Naive thymus-derived CD8-positive, alpha-beta T cell (primary cell): ENCODE data around the gene DNAH11. TPM values are rescaled to one million over a fixed set of nuclear protein-coding genes. Genes with fewer than 3 reads are reported as not detected.
"Not testable (repeated sequence)": the region's sequence is repeated elsewhere in the genome, so short reads cannot be mapped to it uniquely, and the experiment has no call there.

Experiments used
- ATAC-seq, 2 donors: fragments of 150-1000 bp; cut with Tn5 transposase in 1 of 2; sonication (Bioruptor Pico), chemical (Tn5 transposase) in 1 of 2; 1 replicate in 1 of 2; 2 replicates in 1 of 2; pipeline ENCODE4 v1.10.0; 2021; ENCODE audit warnings: mild to moderate bottlenecking in 2 of 2, moderate library complexity in 2 of 2
- POLR2A ChIA-PET: fragments of 350-600 bp; sonication (Branson Sonifier 250); formaldehyde crosslinking; loops from one replicate; lab custom pipeline; 2021; ENCODE audit warnings: antibody characterized with exemption; lab: Charles Lee
- DNase-seq, 10 donors: peaks; one replicate each; pipeline versions ENCODE4 v3.0.0 to v3.0.0-alpha.2; 2020 to 2022
- H3K27ac Mint-ChIP-seq, 10 donors: one replicate each; pipeline ENCODE4 v1.8.0; 2020 to 2022; ENCODE audit warnings: mild to moderate bottlenecking in 10 of 10, mixed read lengths in 10 of 10, moderate library complexity in 4 of 10, inconsistent platforms in 1 of 10
- H3K27me3 Mint-ChIP-seq, 5 donors: one replicate each; pipeline ENCODE4 v1.8.0; 2021 to 2022; ENCODE audit warnings: mixed read lengths in 5 of 5
- H3K36me3 Mint-ChIP-seq, 3 donors: one replicate each; pipeline ENCODE4 v1.8.0; 2020 to 2022; ENCODE audit warnings: mixed read lengths in 3 of 3, mild to moderate bottlenecking in 2 of 3, inconsistent platforms in 1 of 3
- H3K4me1 Mint-ChIP-seq, 4 donors: one replicate each; pipeline ENCODE4 v1.8.0; 2021 to 2022; ENCODE audit warnings: mixed read lengths in 4 of 4
- H3K4me3 Mint-ChIP-seq, 10 donors: one replicate each; pipeline ENCODE4 v1.8.0; 2020 to 2022; ENCODE audit warnings: mild to moderate bottlenecking in 10 of 10, mixed read lengths in 10 of 10, moderate library complexity in 6 of 10, inconsistent platforms in 1 of 10
- H3K9me3 Mint-ChIP-seq, 9 donors: one replicate each; pipeline ENCODE4 v1.8.0; 2020 to 2022; ENCODE audit warnings: mixed read lengths in 9 of 9, mild to moderate bottlenecking in 3 of 9, inconsistent platforms in 1 of 9, moderate library complexity in 1 of 9
- polyA plus RNA-seq, 3 donors: library from polyadenylated mRNA; unstranded; fragments of 300-500 nt; fragmentation: Illumina TruSeq; gene quantifications; one replicate each; pipeline ENCODE4 v1.2.3, GENCODE V29; 2021
- total RNA-seq, 8 experiments: library from RNA in 2 of 8; stranded (reverse) in 2 of 8; gene quantifications; one replicate each; pipeline ENCODE4 v1.2.3 and lab custom pipeline; 2021 to 2026

DNAH11 gene
- total and polyA plus RNA-seq, 5 experiments from 2014 or later, result 0.19 to 0.44 (median 0.23) TPM; not detected in 2

DNA sequence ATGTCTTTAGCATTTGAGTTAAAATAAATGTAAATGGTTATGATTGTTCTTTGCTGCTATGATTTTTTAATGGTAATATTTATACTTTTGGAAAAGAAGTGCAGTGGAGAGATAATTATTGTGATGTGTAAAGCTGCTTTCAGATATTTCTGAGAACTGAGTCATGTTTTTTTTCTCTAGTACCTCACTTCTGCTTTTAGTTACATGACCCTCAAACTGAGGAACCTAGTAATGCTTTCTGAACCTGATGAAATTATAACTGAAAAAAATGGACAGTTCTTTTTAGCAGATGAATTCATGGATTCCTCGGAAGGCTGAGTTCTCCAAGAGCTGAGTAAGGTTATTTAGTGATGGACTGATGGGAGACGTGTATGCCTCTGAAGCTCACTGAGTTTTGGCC, 235.1 kb downstream of the DNAH11 start:
- Mint-ChIP-seq H3K36me3 (no peaks in the 10 kb centered on the region), H3K27ac (no peak overlapping the region), H3K27me3 (peaks cover 0 to 14% (median 2%) of the 10 kb centered on the region in 5 donors), H3K4me1 (no peaks in the 10 kb centered on the region), H3K4me3 (no peak overlapping the region), H3K9me3 (no peaks in the 10 kb centered on the region)
- ATAC-seq (no peak), DNase-seq (no peak)
- POLR2A ChIA-PET, result interaction anchor here (0.6 kb wide), 1 partner anchor 422 kb away, joined by 6 read pairs; no protein-coding TSS in a partner anchor

- no peaks in the 10 kb centered on the region for H3K4me1 Mint-ChIP-seq
- H3K27ac Mint-ChIP-seq, result no peak overlapping the region
- no peaks in the 10 kb centered on the region for H3K9me3 Mint-ChIP-seq
- peaks cover 0 to 6% (median 2%) of the 10 kb centered on the region in 5 donors for H3K27me3 Mint-ChIP-seq
- no peaks in the 10 kb centered on the region for H3K36me3 Mint-ChIP-seq
- no peak overlapping the region for H3K4me3 Mint-ChIP-seq
- POLR2A ChIA-PET, result no interaction called here
- ATAC-seq (no peak), DNase-seq (no peak)
Observed at GRCh38 chr7:21778953-21779352, 236.1 kb downstream of the DNAH11 start.

- H3K36me3 Mint-ChIP-seq, result no peaks in the 10 kb centered on the region
- no peaks in the 10 kb centered on the region for H3K4me1 Mint-ChIP-seq
- no peak overlapping the region for H3K27ac Mint-ChIP-seq
- no peaks in the 10 kb centered on the region for H3K9me3 Mint-ChIP-seq
- no peak for DNase-seq
- POLR2A ChIA-PET, result no interaction called here
- H3K4me3 Mint-ChIP-seq, result no peak overlapping the region
- H3K27me3 Mint-ChIP-seq, result peaks cover 0 to 1% (median 0%) of the 10 kb centered on the region in 5 donors
- no peak for ATAC-seq
Observed at GRCh38 chr7:21782996-21783395, 240.2 kb downstream of the DNAH11 start.

DNA sequence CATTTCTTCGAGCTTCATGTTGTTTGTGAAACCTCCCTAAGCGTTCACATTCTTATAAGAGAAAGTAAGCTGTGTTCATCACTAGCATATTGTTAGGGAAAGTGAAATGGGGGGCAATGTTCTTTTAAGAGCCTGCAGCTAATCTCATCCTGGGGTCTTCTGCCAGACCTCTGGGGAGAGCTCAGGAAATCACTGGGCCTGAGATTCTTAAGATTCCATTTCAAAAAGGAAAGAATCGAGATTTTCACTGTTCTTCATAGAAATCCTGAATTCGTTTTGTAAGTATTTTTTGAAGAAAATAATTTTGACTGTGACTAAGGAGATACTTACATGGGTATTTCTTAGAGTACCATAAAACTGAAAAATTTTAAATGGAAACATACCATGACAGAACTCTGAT, 242.2 kb downstream of the DNAH11 start:
- ATAC-seq (no peak), DNase-seq (no peak)
- no peak overlapping the region for H3K27ac Mint-ChIP-seq
- no peaks in the 10 kb centered on the region for H3K36me3 Mint-ChIP-seq
- H3K9me3 Mint-ChIP-seq, result no peaks in the 10 kb centered on the region
- H3K4me3 Mint-ChIP-seq, result no peak overlapping the region
- POLR2A ChIA-PET, result no interaction called here
- H3K4me1 Mint-ChIP-seq, result no peaks in the 10 kb centered on the region
- H3K27me3 Mint-ChIP-seq, result peaks cover 0 to 1% (median 0%) of the 10 kb centered on the region in 5 donors

GRCh38 chr7:21805791-21806190, 263.0 kb downstream of the DNAH11 start:
- POLR2A ChIA-PET, result no interaction called here
- DNase-seq, result no peak
- H3K27ac Mint-ChIP-seq, result no peak overlapping the region
- H3K27me3 Mint-ChIP-seq, result peaks cover 0 to 4% (median 2%) of the 10 kb centered on the region in 5 donors
- ATAC-seq, result no peak
- H3K36me3 Mint-ChIP-seq, result no peaks in the 10 kb centered on the region
- no peak overlapping the region for H3K4me3 Mint-ChIP-seq
- H3K4me1 Mint-ChIP-seq, result no peaks in the 10 kb centered on the region
- no peaks in the 10 kb centered on the region for H3K9me3 Mint-ChIP-seq

GRCh38 chr7:21806388-21806787, 263.5 kb downstream of the DNAH11 start:
- ATAC-seq (no peak), DNase-seq (no peak)
- POLR2A ChIA-PET, result no interaction called here
- Mint-ChIP-seq H3K27me3 (peaks cover 0 to 4% (median 0%) of the 10 kb centered on the region in 5 donors), H3K36me3 (no peaks in the 10 kb centered on the region), H3K4me3 (no peak overlapping the region), H3K4me1 (no peaks in the 10 kb centered on the region), H3K9me3 (no peaks in the 10 kb centered on the region), H3K27ac (no peak overlapping the region)

DNA sequence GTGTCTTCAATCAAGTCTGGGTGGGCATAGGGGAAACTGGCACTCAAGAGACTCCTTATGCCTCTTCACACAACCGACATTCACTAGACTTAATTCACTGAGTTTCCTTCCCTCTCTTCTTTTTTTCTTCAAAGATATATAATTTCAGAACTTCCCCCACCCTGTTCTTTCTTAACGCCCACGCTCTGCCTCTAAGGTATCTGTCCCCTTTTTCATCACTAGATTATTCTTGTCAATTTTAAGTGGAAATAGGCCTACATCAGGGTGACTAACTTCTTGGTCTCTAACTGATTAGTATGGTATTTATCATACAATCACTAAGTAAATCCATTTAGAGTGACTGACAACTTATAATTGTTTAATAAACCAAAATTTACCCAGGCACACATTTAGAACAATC, 276.2 kb downstream of the DNAH11 start:
- ATAC-seq, result no peak
- POLR2A ChIA-PET, result no interaction called here
- Mint-ChIP-seq H3K27me3 (no peaks in the 10 kb centered on the region), H3K4me1 (peaks cover 6 to 9% (median 7%) of the 10 kb centered on the region in 4 donors), H3K9me3 (peaks cover 0 to 1% (median 0%) of the 10 kb centered on the region in 9 donors), H3K4me3 (peak overlapping the region in 1 of 10 donors; percentile 39), H3K27ac (peak overlapping the region in 7 of 10 donors; percentile 6 to 78 (median 38)), H3K36me3 (no peaks in the 10 kb centered on the region)
- peak in 1 of 10 donors; percentile 10 for DNase-seq

DNA sequence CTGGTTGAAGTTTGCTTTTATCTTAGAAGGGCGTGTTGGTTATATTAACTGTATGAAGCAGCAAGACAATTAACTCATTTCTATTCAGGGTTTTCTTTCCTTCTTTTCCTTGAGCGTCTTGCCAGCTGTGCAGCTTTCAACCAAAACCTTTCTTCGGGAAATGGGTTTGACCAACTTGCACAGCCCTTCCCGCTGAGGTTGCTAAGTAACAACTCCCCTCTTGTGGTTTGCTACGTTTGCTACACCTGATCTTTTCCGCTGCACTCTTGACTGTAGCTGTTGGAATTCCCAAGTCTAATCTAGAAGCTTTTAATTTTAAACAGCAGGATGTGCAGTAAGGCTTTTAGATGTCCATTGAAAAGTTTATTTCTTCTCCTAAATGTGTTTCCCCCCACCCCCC, 286.0 kb downstream of the DNAH11 start:
- no peaks in the 10 kb centered on the region for H3K36me3 Mint-ChIP-seq
- peak; percentile 40 to 49 for ATAC-seq
- peaks cover 0 to 3% (median 0%) of the 10 kb centered on the region in 5 donors for H3K27me3 Mint-ChIP-seq
- H3K27ac Mint-ChIP-seq, result no peak overlapping the region
- POLR2A ChIA-PET, result no interaction called here
- H3K4me3 Mint-ChIP-seq, result peak overlapping the region in 5 of 10 donors; percentile 1 to 64 (median 31)
- H3K4me1 Mint-ChIP-seq, result peaks cover 2 to 7% (median 5%) of the 10 kb centered on the region in 4 donors
- H3K9me3 Mint-ChIP-seq, result no peaks in the 10 kb centered on the region
- DNase-seq, result peak in 1 of 10 donors; percentile 16

DNA sequence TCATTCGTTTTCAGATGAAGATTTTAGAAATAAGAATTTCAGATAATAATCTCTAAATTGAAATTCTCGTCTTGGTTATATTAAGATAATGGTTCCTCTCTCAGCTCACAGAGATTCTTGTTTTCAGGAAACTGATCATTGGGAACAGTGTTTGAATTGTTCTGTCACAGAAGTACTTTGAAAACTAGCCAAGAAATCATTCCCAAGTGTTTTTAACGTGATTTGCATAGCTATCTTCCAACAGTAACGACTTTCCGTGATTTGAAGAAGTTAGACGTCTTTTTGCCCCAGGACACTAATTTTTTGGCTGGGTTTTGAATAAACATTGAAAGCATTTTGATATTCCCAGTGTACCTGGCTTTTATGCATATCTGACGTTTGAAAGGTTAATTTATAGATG, 286.9 kb downstream of the DNAH11 start:
- H3K4me1 Mint-ChIP-seq, result peaks cover 2 to 7% (median 5%) of the 10 kb centered on the region in 4 donors
- H3K27ac Mint-ChIP-seq, result no peak overlapping the region
- H3K9me3 Mint-ChIP-seq, result no peaks in the 10 kb centered on the region
- H3K36me3 Mint-ChIP-seq, result no peaks in the 10 kb centered on the region
- POLR2A ChIA-PET, result interaction anchor here (0.5 kb wide), 1 partner anchor 14 kb away, joined by 4 read pairs; no protein-coding TSS in a partner anchor
- DNase-seq (no peak), ATAC-seq (no peak)
- no peak overlapping the region for H3K4me3 Mint-ChIP-seq
- H3K27me3 Mint-ChIP-seq, result peaks cover 0 to 3% (median 0%) of the 10 kb centered on the region in 5 donors

- H3K9me3 Mint-ChIP-seq, result peaks cover 0 to 10% (median 0%) of the 10 kb centered on the region in 9 donors
- no peak for DNase-seq
- H3K4me3 Mint-ChIP-seq, result no peak overlapping the region
- ATAC-seq, result no peak
- no peaks in the 10 kb centered on the region for H3K36me3 Mint-ChIP-seq
- peak overlapping the region in 2 of 10 donors; percentile 21 to 48 for H3K27ac Mint-ChIP-seq
- H3K4me1 Mint-ChIP-seq, result peaks cover 0 to 4% (median 2%) of the 10 kb centered on the region in 4 donors
- H3K27me3 Mint-ChIP-seq, result no peaks in the 10 kb centered on the region
- POLR2A ChIA-PET, result no interaction called here
Observed at GRCh38 chr7:21844742-21845141, 301.9 kb downstream of the DNAH11 start.

DNA sequence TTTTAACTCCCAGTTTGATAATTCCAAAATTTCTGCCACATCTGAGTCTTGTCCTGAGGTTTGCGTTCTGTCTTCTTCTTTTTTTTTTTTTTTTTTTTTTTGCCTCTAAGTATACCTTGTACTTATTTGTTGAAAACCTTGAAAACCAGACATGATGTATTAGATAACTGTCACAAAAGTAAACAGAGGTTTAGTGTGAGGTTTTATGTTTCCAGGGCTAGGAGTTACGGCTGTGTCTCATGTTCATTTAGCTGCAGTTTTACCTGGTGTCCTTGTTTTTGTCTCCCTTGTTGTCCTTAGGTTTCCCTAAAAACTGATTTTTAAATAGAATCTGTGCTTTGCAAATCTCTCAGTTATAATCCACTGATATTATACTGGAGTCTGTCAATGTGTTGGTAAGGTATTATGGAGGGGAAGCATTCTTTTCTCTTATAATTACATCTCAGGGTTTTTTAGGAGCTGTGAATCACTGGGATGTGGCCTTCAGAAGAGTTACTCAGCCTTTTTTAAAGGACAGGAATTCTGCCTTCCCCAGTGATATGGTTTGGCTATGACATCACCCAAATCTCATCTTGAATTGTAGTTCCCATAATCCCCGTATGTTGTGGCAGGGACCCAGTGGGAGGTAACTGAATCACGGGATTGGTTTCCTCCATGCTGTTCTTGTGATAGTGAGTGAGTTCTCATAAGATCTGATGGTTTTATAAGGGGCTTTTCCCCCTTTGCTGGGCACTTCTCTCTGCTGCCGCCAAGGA, 307.9 kb downstream of the DNAH11 start:
- peaks cover 0 to 5% (median 0%) of the 10 kb centered on the region in 3 donors for H3K36me3 Mint-ChIP-seq
- POLR2A ChIA-PET, result interaction anchor here (0.6 to 2.2 kb wide), 4 partner anchors 95 to 1524 kb away, joined by 3 to 14 read pairs (median 4); partner anchors contain the start of genes CDCA7L and SP4
- ATAC-seq, result no peak
- peaks cover 0 to 10% (median 0%) of the 10 kb centered on the region in 9 donors for H3K9me3 Mint-ChIP-seq
- H3K4me3 Mint-ChIP-seq, result peak overlapping the region; percentile 53 to 90 (median 82)
- DNase-seq, result no peak
- H3K27me3 Mint-ChIP-seq, result no peaks in the 10 kb centered on the region
- H3K27ac Mint-ChIP-seq, result peak overlapping the region; percentile 49 to 97 (median 90)
- peaks cover 17 to 36% (median 25%) of the 10 kb centered on the region in 4 donors for H3K4me1 Mint-ChIP-seq

- H3K36me3 Mint-ChIP-seq, result peaks cover 0 to 5% (median 0%) of the 10 kb centered on the region in 3 donors
- peak overlapping the region; percentile 82 to 97 (median 92) for H3K27ac Mint-ChIP-seq
- H3K9me3 Mint-ChIP-seq, result peaks cover 0 to 10% (median 0%) of the 10 kb centered on the region in 9 donors
- POLR2A ChIA-PET, result interaction anchor here (0.6 to 2.2 kb wide), 4 partner anchors 14 to 424 kb away, joined by 3 to 14 read pairs (median 4); partner anchors contain the start of genes CDCA7L and SP4
- DNase-seq (peak in 3 of 10 donors; percentile 25 to 46 (median 45)), ATAC-seq (peak; percentile 90)
- H3K4me1 Mint-ChIP-seq, result peaks cover 17 to 36% (median 25%) of the 10 kb centered on the region in 4 donors
- H3K4me3 Mint-ChIP-seq, result peak overlapping the region; percentile 53 to 90 (median 82)
- no peaks in the 10 kb centered on the region for H3K27me3 Mint-ChIP-seq
Observed at GRCh38 chr7:21851559-21851967, 308.7 kb downstream of the DNAH11 start.

GRCh38 chr7:21865631-21866204, 322.9 kb downstream of the DNAH11 start:
- H3K9me3 Mint-ChIP-seq, H3K27ac Mint-ChIP-seq, H3K27me3 Mint-ChIP-seq, H3K36me3 Mint-ChIP-seq, ATAC-seq, DNase-seq, H3K4me3 Mint-ChIP-seq, H3K4me1 Mint-ChIP-seq: not testable (repeated sequence)
- POLR2A ChIA-PET, result interaction anchor here (0.6 kb wide), 2 partner anchors 14 to 593 kb away, joined by 3 to 4 read pairs; no protein-coding TSS in a partner anchor
